HG03060 (cell line): ENCODE data around the gene CYP2D6.
"Not testable (repeated sequence)": the region's sequence is repeated elsewhere in the genome, so short reads cannot be mapped to it uniquely, and the experiment has no call there.

Experiments used
- ATAC-seq: cut with Tn5 transposase; IDR thresholded peaks from one replicate; pipeline ENCODE4 v1.9.1; 2021; ENCODE audit warnings: low read depth, moderate number of reproducible peaks; ENCODE audit not compliant: unreplicated experiment

The CYP2D6 gene

DNA sequence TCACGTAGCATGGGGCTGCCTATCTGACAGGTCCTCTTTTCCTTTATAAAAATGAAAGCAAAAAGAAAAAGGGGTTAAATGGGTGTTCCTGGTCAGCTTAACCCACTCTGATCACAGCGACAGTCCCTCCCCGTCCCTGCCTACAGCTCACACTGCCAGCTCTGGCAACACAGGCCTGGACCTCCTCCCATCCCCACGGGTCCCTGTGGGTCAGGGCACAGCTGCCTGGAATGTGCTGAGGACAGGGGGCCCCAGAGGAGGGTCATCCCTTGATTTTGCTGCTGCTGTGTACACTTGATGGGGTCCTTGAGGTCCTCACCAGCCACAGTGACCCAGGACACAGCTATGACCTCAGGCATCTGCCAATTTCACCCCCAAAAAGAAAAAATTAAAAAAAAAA lies 29.6 kb upstream of the CYP2D6 start:
- no peak for ATAC-seq

DNA sequence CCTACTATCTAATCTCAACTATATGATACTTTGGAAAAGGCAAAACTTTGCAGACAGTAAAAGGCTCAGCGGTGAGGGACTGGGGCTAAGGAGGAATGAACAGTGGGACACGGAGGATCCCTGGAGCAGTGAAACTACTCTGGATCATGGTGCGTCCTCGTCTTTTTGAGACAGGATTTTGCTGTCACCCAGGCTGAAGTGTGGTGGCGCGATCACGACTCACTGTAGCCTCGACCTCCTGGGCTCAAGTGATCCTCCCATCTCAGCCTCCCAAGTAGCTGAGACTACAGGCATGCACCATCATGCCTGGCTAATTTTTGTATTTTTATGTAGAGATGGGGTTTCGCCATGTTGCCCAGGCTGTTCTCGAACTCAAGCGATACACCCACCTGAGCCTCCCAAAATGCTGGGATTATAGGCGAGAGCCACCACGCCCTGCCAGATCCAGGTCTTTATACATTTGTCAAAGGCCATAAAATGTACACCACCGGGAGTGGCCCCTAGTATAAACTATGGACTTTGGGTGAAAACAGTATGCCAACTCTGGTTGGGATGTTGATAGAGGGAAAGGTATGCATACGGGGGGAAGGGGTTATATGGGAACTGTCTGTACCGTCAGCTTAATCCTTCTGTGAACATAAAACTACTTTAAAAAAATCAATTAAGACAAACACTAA lies 28.0 kb upstream of the CYP2D6 start:
- no peak for ATAC-seq

- ATAC-seq = no peak
Measured at GRCh38 chr22:42156598-42156997, 26.0 kb upstream of the CYP2D6 start.

GRCh38 chr22:42156121-42156520 lies 25.5 kb upstream of the CYP2D6 start:
- ATAC-seq = no peak

- ATAC-seq = no peak
Measured at GRCh38 chr22:42155053-42155543, 24.5 kb upstream of the CYP2D6 start.

DNA sequence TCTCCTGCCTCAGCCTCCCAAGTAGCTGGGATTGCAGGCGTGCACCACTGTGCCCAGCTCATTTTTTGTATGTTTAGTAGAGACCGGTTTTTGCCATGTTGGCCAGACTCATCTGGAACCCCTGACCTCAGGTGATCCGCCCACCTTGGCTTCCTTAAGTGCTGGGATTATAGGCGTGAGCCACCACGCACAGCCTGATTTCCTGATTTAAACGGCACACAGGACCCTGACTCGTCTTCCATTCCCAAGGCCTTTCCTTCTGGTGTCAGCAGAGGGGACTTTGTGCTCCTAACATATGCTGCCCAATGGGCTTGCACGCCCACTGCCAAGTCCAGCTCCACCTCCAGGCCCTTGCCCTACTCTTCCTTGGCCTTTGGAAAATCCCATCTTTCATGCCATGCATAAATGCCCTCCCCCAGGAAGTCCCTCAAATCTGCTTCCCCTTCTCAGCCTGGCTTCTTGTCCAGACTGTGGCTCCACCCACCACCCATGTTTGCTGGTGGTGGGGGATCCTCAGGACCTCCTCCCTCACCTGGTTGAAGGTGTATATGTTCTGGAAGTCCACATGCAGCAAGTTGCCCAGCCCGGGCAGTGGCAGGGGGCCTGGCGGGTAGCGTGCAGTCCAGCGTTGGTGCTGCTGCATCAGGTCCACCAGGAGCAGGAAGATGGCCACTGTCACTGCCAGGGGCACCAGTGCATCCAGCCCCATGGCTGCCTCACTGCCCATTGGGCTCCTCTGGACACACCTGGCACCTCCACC lies 23.9 kb upstream of the CYP2D6 start:
- no peak for ATAC-seq

DNA sequence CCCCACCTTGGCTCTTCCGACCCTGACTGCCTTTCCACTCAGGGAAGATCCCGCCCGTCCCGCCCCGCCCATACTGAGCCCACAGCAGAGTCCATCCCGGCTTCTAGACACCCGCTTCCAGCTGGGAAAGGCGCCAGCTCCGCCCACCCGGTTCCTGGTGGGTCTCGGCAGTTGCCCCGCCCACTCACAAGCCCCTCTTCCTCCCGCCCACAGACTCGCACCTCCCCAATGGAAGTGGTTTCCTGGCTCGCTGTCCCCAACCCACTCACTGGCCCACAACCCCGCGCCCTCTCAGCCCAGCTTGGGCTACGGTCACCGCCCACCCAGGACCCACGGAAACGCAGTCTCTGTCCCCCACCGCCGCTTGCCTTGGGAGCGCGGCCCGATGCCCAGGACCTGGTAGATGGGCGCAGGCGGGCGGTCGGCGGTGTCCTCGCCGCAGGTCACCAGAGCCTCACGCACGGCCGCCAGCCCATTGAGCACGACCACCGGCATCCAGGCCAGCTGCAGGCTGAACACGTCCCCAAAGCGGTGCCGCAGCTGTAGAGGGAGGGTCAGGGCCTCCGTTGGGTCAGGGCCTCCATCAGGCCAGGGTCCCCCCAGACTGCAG lies 22.2 kb upstream of the CYP2D6 start:
- no peak for ATAC-seq

DNA sequence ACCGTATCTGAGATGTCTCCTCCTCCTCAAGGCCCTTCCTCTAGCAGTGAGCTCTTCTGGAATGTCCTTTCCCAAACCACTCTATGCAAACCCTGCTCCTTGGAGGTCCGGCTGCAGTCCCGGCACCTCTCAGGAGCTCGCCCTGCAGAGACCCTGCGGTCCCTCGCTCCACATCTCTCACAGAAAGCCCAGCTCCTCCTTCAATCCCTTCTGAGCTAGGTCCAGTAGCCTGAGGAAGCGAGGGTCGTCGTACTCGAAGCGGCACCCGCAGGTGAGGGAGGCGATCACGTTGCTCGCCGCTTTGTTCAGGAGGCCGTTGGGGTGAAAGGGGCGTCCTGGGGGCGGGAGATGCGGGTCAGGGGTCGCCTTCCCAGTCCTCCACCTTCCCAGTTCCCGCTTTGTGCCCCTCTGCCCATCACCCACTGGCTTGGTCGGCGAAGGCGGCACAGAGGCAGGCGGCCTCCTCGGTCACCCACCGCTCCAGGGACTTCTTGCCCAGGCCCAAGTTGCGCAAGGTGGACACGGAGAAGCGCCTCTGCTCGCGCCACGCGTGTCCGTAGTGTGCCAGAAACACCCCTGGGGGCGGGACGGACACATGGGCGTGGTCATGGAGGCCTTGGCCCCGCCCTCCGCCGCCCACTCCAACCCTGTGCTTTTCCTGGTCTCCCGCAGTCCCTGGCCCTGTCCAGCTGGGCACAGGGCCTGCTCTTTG lies 21.5 kb upstream of the CYP2D6 start:
- ATAC-seq = no peak

GRCh38 chr22:42150727-42151590 lies 20.3 kb upstream of the CYP2D6 start:
- no peak for ATAC-seq

DNA sequence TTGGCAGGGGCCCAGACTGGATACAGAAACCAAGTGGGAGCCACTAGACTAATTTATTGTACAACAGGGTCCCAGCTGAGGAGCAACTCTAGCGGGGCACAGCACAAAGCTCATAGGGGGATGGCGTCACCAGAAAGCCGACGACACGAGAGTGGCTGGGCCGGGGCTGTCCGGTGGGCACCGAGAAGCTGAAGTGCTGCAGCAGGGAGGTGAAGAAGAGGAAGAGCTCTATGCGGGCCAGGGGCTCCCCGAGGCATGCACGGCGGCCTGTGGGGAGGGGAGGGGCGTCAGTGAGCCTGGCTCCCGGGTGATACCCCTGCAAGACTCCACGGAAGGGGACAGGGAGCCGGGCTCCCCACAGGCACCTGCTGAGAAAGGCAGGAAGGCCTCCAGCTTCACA lies 19.2 kb upstream of the CYP2D6 start:
- not testable (repeated sequence) for ATAC-seq

DNA sequence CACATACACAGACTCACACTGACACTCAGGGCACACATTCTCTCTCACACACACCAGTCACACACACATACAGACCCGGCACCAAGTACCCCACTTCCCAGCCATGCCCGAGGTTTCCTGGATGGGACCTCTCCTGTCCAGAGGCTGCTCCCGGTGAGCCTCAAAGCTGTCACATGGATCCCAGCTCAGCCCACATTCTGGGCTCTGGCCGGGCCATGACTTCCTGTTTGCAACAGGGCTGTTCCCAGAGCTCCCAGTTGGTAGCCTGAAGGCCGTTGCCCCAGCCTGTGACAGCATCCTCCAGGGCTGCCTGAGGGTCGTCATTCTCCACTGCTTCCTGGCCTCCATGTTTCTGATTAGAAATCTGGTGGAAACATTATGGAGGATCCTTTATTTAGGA lies 14.6 kb upstream of the CYP2D6 start:
- ATAC-seq = no peak

DNA sequence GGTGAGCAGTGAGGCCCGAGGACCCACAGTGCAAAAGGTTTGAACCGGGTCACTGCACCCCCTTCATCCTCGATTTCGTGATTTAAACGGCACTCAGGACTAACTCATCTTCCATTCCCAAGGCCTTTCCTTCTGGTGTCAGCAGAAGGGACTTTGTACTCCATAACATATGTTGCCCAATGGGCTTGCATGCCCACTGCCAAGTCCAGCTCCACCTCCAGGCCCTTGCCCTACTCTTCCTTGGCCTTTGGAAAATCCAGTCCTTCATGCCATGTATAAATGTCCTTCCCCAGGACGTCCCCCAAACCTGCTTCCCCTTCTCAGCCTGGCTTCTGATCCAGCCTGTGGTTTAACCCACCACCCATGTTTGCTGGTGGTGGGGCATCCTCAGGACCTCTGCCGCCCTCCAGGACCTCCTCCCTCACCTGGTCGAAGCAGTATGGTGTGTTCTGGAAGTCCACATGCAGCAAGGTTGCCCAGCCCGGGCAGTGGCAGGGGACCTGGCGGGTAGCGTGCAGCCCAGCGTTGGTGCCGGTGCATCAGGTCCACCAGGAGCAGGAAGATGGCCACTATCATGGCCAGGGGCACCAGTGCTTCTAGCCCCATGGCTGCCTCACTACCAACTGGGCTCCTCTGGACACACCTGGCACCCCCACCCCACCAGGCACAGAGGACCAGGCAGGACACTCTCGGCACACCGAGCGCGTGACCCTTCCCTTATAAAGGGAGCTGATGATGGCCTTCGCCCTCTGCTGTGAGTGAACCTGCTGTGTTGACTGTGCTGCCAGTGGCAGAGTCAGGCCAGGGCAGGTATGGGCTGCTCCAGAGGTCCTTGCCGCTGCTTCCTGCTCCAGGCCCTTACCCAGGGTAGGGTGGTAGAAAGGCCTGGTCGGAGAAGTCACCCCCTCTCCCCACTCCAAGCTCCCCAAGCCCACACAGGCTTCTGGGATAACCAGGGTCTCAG lies 13.5 kb upstream of the CYP2D6 start:
- not testable (repeated sequence) for ATAC-seq

GRCh38 chr22:42142771-42143461 lies 12.3 kb upstream of the CYP2D6 start:
- no peak for ATAC-seq

- not testable (repeated sequence) for ATAC-seq
Measured at GRCh38 chr22:42141307-42142057, 10.9 kb upstream of the CYP2D6 start.

- not testable (repeated sequence) for ATAC-seq
Measured at GRCh38 chr22:42140153-42140552, 9.5 kb upstream of the CYP2D6 start.

DNA sequence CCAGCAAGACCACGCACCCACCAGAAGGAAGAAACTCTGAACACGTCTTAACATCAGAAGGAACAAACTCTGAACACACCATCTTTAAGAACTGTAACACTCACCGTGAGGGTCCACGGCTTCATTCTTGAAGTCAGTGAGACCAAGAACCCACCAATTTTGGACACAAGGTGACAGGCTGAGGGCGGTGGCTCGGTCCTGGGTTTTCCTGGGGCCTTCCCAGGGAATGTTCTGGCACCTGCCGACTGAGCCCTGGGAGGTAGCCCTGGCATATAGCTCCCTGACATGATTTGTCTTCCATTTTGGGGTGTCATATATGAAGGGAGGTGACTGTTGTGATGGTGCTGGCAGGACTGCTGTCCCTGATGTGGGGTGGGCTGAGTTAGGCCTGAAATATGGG lies 8.9 kb upstream of the CYP2D6 start:
- not testable (repeated sequence) for ATAC-seq

- ATAC-seq = no peak
Measured at GRCh38 chr22:42138972-42139371, 8.4 kb upstream of the CYP2D6 start.
